AG08395 (cell line): ENCODE data around the gene IFT74.

Experiments
- DNase-seq: peaks from one replicate; pipeline ENCODE4 v3.0.0; 2012; ENCODE audit warnings: mixed read lengths, low spot score

The IFT74 gene

DNA sequence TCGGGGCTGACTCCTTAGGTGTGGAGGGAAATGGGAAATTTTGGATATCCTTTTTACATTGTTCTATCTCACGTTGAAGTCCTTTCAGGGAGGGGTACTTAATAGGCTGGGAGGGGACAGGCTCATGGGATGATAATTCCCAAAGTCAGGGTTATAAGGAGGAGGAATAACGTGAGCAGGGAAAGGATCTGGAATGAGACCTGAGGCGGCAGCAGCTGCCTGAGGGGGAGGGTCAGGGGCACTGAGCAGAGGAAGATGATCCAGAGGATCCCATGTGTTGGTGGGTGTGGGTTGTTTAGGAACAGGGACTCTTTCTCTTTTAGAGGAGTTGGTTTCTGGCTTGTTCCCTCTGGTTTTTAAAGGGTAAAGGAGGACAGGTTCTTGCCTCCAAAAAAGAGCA, 18.7 kb downstream of the IFT74 start:
- DNase-seq: no peak

DNA sequence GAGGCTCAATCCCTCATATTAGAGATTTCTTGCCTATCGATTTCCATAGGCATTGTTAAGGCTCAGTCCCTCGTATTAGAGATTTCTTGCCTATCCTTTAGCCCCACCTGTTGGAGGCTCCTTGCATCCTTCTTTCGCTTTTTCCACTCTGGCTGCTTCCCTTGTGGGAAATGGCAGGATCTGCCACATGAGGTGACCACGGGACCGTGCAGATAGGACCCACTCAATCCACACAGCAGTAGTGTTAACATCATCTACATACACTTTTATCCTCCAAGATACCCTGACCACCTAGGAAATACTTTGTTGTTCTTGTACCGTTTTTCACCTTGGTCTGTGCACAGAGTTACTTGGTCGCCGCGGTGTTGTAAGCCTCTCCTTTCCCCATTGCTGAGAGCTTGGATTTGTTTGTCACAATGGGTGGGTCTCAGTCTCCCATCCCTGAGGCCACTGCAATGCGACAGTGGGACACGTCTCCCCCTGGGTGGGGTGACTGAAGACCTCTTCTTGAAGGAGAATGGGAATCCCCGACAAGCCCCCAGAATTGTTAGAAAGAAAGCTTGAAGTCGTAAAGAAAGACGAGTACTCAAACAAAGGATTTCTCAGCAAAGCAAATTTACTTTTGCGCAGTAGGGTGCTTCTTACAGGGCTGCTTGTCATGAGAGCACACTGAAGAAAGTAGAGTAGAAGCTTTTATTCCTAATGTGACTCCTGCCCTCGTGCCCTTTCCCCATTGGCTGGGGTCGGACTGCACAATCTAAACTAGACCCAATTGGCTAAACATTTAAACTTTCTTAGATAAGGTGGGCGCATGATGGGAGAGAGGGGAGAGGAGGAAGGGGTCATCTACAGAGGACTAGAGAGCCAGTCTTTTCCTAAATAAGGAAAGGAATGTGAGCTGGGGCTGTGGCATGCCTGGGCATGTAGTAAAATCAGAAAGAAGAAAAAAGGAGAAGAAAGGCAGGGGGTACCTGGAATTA, 19.8 kb downstream of the IFT74 start:
- DNase-seq: peak; percentile 38

DNA sequence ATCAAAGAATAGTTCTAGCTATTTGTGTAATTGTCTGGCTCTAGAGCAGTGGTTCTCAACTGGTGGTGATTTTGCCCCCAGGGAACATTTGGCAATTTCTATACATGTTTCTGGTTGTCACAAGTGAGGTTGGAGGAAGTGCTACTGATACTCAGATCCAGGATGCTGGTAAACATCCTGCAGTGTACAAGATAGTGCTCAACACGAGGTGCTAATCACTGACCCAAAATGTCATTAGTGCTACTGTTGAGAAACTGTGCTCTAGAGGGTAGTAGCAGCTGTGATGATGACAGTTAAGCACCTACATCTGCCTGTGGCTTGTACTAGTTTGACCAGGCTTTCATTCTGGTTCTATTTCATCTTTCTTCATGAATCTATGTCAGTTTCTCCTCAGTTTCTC, 27.1 kb downstream of the IFT74 start:
- no peak for DNase-seq

DNA sequence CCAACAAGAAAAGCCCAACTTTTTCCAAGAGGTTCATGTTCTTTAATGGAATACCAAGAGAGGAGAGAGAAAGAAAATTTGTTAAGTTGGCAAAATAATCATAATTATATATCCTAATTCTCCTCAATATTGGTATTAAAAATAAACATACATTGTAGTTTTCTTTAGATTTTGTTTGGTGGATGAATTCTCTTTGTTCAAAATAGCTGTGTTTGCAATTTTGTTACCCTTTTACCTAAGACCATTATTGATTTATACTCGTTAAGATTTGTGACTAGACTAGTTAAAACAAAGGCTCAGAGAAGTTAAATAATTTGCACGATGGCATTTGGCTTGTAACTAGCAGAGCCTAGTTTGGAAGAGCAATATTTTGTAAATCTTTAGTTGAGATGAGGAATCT, 39.6 kb downstream of the IFT74 start:
- no peak for DNase-seq

DNA sequence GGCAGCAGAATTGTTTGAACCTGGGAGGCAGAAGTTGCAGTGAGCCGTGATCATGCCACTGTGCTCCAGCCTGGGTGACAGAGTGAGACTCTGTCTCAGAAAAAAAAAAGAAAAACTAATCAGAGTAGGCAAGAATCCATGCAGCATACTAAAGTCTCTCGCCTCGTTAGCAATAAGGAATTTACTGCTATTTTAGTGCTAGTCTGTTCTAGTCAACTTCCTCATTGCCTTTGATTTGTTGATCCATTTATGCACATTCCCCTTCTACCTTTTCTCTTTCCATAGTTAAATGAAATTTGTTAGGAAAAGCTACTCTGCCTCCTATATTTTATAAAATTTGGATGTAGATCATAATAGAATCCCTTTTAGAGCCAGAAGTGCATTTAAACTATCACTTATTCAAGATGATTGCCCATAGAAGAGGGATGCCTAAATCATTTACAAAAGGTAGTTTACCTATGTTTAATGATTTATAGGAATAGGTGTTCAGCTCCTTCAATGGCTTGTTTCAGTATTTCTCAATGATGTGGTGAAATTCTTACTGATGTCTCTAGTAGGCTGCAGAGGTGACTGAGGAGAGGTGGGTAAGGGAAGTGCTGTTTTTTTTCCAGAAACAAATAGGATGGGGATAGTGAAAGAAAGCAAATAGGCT, 47.3 kb downstream of the IFT74 start:
- no peak for DNase-seq

DNA sequence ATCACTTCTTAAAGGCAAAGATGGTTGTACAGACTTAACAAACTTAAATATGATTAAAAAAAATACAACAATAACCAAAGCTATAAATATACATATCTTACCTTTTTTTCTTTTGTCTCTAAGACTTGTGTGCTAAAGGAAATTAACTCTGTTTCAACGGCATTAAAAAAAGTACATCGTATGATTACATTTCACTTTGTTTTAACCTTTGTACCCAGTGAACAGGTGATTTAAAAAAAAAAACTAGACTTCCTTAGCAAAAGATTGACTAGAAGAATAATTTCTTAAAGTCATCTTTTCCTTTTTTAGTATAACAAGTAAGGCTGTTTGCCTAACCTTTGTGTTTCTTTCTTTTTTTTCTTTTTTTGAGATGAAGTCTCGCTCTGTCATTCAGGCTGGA, 49.3 kb downstream of the IFT74 start, which contains the start of gene LRRC19:
Gene LRRC19, minus strand, starts transcription at position 182 of the 400 bp plus-strand sequence. CDS start 5,978 bp downstream, outside the sequence.
- no peak for DNase-seq

DNA sequence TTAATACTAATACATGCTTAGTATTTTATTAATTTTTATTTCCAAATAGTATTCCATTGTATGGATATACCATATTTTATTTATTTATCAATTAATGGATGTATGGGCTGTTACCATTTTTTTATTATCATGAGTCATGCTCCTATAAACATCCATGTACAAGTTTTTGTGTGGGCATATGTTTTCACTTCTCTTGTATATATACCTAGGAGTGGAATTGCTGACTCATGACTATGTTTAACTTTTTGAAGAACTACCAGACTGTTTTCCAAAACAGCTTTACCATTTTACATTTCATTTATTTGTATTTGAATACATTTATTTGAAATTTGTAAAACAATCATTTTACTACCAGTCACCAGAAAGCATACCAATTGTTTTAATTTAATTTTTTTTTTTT, 63.4 kb downstream of the IFT74 start:
- DNase-seq: no peak

DNA sequence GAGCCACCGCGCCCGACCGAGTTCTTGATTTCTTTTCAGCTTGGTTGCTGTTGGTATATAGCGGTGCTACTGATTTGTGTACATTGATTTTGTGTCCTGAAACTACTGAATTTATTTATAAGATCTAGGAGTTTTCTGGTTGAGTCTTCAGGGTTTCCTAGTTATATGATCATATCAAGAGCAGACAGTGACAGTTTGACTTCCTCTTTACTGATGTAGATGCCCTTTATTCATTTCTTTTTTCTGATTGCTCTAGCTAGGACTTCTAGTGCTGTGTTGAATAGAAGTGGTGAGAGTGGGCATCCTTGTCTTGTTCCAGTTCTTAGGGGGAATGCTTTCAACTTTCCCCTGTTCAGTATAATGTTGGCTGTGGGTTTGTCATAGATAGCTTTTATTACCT, 66.7 kb downstream of the IFT74 start:
- DNase-seq: no peak

DNA sequence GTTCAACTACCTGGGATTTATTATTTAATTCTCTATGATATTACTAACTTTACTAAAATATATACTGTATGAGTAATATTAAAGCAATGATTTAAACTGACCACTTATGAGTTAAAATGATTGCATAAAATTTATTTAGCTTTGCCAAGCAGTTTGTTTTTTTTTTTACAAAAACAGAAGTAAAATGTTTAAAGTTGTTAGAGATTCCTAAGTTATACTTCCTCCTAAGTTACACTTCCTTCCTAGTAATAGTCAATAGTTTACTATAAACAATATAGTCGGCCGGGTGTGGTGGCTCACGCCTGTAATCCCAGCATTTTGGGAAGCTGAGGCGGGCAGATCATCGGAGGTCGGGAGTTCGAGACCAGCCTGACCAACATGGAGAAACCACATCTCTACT, 73.0 kb downstream of the IFT74 start:
- no peak for DNase-seq

DNA sequence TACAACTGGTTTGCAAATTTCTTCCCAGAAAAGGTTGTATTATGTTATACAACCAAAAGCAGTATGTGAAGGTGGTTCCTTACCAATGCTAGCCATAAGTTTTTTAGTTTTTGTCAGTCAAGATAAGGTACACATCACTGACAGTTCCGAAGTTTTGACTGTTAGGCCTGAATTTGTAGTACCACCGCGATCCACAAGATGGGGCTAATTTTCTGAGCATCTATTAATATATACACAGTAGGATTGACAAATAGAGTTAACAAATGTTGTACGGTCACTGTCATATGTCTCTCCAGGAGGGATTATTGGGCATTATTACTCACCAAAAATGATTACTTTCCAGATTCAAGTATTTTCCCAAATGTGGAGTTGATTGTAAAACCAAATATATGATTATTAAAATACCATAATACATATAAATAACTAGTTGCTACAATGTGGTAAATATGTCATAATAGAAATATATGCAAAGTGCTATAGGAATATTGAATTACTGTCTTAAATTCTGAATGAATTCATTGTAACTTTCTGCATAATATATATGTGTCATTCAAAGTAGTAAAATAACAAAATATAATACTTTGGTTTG, 77.7 kb downstream of the IFT74 start:
- peak; percentile 72 for DNase-seq

DNA sequence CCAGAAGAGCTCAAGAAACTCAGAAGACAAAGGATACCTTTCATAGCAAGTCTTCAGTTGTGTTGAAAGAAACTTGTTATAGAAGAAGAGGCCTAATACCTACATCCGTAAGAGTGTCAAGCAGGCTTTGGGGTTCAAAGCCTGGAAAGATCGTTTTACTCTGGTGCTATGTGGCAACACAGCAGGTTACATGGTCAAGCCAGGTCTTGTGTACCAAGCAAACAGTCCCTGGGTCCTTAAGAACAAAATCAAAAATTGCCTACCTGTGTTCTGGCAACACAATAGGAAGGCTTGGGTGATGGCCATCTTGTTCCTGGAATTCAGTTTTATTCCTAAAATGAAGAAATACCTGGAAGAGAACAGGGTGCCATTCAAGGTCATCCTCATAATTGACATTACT, 81.3 kb downstream of the IFT74 start:
- DNase-seq: no peak

DNA sequence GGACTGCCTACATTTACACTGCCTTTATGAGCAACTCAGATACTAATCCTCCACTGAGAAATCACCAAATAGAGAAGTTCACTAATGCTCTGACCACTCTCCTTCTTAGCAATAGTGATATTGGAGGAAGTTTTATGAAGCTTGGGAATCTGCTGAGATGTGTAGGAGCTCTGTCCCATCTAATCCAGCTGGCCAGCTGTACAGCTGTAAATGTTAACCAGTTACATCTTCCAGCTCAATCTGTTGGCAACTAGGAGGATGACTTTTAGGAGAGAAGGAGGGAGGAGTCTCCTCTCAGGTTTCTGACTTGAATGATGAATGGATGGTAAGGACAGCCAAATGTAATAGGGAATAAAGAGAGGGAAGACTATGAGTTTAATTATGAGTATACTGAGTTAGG, 85.5 kb downstream of the IFT74 start:
- DNase-seq: no peak

DNA sequence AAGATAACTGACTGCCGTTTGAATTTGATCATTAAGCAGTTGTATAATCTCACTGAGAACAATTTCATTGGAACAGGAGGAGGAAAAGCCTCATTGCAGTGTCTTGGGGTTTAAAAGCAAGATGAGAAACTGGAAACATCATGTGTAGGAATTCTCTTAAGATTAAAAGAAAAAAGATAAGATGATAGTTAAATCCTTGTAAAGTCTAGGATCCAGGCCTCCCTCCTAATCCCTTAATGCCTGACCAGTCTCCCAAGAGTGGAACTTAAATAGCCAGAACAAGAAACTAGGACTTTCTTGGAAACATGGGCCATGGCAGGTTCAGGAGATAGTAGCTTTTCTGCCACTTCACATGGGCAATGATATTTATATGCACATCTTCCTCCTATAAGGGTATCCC, 86.3 kb downstream of the IFT74 start:
- no peak for DNase-seq

DNA sequence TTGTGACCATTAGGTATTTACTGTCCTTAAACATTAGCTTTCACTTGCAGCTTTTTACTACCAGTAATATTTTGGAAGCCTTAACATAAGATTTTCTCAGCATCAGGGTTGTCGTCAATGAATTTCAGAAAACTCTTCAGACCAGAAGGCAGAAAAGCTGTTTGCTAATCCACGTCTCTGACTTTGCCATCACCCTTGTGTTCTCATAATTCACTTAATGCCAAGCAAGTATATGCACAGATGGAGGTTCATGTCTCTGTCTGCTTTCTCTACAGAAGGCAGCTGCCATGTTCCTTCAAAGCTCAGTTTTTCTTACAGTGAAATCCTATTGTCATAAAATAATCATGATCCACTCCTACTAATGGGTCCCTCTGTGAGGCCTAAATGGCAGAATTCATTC, 87.0 kb downstream of the IFT74 start:
- DNase-seq: no peak

DNA sequence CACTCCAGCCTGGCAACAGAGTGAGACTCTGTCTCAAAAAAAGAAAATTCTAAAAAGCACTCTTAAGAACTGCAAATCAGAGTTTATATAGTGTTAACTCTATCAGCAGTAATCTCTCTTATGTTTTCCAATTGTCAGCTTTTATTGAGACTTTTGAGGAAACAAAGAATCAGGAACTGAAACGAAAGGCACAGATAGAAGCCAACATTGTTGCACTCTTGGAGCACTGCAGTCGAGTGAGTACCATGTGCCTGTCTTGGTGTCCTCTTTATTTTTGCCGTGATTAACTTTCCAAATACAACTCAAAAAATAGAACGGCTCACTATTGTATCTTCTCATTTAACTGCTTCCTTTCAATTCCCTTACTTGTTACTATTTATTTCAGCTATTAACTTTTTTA, 90.9 kb downstream of the IFT74 start:
- DNase-seq: no peak

DNA sequence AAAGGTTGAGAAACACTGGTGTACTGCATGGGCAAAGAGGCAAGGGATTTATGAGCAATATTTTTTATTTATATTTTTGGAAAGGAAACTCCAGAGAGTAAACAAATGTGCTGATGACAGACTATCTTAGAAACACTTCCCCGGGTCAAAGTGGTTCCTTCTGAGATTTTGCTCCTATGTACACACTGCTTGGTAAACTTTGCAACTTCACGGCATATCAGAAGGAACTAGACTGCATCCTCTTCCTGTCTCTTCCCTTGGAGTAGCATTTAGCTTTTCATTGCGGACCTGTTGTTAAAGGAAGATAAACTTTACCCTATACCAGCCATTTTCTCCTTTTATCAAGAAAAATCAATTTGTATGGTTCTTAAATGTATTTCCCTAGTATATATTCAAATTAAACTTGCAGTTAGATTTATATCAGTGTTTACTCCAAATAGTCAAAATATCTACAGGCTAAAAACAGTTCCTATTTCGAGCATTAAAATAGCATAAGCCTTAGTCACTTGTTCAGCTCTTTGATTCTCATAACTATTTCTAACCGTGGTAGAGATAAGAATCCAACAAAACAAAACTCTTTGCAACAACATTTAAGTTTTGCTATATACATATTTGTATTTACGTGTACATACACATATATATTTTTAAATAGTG, 97.3 kb downstream of the IFT74 start:
- DNase-seq: no peak

DNA sequence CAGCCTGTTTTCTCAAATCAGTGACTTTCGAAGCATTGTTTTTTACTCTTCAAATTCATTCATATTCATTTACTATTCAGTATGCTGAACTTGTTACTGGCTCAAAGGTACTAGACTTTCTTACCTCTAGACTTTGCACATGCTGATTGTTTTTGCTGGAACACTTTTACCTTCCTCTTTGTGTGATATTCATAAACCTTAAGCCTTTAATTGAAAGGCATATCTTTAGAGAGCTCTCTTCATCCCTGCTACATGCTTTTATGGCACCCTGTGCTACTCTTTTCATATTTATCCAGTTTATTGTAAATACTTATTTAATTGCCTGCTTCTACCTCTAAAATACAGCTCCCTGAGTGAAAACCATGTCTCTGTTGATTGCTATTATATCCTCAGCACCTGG, 97.9 kb downstream of the IFT74 start:
- no peak for DNase-seq

DNA sequence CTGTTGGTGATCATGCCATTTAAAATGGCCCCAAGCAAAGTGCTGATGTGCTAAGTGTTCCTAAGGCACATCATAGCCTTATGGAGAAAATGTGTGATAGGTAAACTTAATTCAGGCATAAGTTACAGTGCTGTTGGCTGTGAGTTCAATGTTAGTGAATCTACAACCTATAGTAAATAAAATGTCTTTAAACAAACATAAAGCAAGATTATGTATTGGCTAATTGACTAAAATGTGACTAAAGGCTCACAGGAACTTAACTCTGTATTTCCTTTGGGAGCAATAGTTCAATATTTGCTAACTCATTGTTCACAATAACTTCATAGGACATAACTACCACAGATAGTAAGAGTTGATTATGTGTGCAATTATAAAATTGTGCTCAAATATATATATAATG, 98.6 kb downstream of the IFT74 start:
- DNase-seq: no peak

DNA sequence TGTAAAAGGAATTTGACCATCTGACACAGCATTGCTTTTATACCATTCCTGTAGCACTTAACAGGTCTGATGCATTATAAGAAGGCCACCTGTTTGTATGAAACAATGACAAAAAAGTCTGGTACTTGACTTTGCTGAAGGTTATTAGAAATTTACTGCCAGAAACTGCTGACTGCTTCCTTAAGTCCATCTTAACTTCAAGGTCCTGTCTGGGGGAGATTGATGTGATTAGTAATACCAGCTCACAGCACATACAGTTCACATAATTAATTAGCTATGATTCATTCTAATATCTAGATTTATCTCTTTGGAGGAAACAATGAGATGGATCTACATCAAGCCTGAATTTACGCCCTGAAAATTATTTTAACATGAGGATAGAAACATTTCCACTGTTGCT, 103.2 kb downstream of the IFT74 start:
- DNase-seq: no peak

DNA sequence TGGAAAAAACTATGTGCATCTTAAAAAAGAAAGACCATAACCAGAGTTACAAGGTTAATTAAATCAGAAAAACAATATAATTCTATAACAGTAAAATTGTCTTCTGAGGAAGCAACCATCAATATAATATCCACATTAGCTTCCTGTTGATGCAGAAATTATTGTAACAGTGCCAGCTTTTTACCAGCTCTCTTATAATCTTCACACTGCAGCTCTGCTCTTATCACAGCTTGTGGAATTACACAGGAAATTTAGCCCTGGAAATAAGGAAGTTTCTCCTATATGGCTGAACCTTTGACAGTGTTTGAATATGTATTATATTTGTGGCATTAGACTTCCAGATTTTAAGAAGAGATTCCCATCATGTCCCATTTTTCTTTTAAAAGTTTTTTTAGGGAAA, 103.7 kb downstream of the IFT74 start:
- no peak for DNase-seq

DNA sequence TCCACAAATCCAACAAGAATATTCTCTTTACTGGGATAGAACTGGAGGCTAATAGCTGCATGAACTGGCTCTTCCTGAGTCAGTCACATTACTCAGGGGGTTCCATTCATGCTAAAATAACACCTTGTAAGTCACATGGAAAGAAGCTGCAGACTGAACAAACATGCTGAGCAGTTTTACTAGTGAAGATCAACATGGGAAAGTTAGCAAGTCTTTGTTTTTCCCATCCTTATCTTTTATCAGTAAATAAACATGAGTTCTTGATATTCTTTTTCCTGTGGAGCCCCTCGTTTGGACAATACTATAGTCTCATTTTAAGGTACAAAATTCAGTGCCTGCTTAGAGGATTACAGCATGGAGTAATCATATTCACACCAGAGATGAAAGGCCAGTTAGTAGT, 109.1 kb downstream of the IFT74 start:
- no peak for DNase-seq
